CD8-positive, alpha-beta memory T cell (primary cell): Measurements from ENCODE around the gene RNF121. TPM values are rescaled to one million over a fixed set of nuclear protein-coding genes. Genes with fewer than 3 reads are reported as not detected.

ENCODE experiments used
- CTCF ChIA-PET: fragments of 350-600 bp; sonication (Branson Sonifier 250); formaldehyde crosslinking; loops from one replicate; lab custom pipeline; 2021; ENCODE audit warnings: antibody characterized with exemption; lab: Charles Lee
- POLR2A ChIA-PET: fragments of 350-600 bp; sonication (Branson Sonifier 250); formaldehyde crosslinking; loops from one replicate; lab custom pipeline; 2021; ENCODE audit warnings: antibody characterized with exemption; lab: Charles Lee
- DNase-seq, 5 donors: peaks; one replicate each; pipeline versions ENCODE4 v3.0.0 to v3.0.0-alpha.2; 2020 to 2022; ENCODE audit warnings: mixed read lengths in 1 of 5
- H3K27ac ChIP-seq: one replicate; pipeline ENCODE4 v1.7.0; 2013; ENCODE audit warnings: low read depth, mild to moderate bottlenecking, low read length, moderate library complexity
- H3K27me3 ChIP-seq: 2 replicates; pipeline ENCODE4 v1.7.0; 2013; ENCODE audit warnings: low read length, mild to moderate bottlenecking; ENCODE audit not compliant: insufficient read depth, poor library complexity, severe bottlenecking
- H3K36me3 ChIP-seq: 2 replicates; pipeline ENCODE4 v1.7.0; 2013; ENCODE audit warnings: mild to moderate bottlenecking, low read length, moderate library complexity; ENCODE audit not compliant: insufficient read depth
- H3K4me1 ChIP-seq: 2 replicates; pipeline ENCODE4 v1.7.0; 2013; ENCODE audit warnings: mild to moderate bottlenecking, low read length, moderate library complexity; ENCODE audit not compliant: insufficient read depth
- H3K4me3 ChIP-seq: 2 replicates; pipeline ENCODE4 v1.7.0; 2013; ENCODE audit warnings: mild to moderate bottlenecking, low read length
- H3K9me3 ChIP-seq: 2 replicates; pipeline ENCODE4 v1.7.0; 2013; ENCODE audit warnings: mild to moderate bottlenecking, low read length
- H3K27ac Mint-ChIP-seq, 8 donors: one replicate each; pipeline ENCODE4 v1.8.0; 2020 to 2021; ENCODE audit warnings: mixed read lengths in 8 of 8, mild to moderate bottlenecking in 6 of 8, inconsistent platforms in 3 of 8, moderate library complexity in 3 of 8
- H3K27me3 Mint-ChIP-seq, 2 donors: one replicate each; pipeline ENCODE4 v1.8.0; 2020 to 2021; ENCODE audit warnings: mixed read lengths in 2 of 2, mild to moderate bottlenecking in 1 of 2, moderate library complexity in 1 of 2
- H3K36me3 Mint-ChIP-seq, 3 donors: one replicate each; pipeline ENCODE4 v1.8.0; 2020 to 2021; ENCODE audit warnings: mixed read lengths in 3 of 3, inconsistent platforms in 1 of 3, mild to moderate bottlenecking in 1 of 3
- H3K4me1 Mint-ChIP-seq, 3 donors: one replicate each; pipeline ENCODE4 v1.8.0; 2020 to 2021; ENCODE audit warnings: mixed read lengths in 3 of 3, inconsistent platforms in 1 of 3, mild to moderate bottlenecking in 1 of 3
- H3K4me3 Mint-ChIP-seq, 7 donors: one replicate each; pipeline ENCODE4 v1.8.0; 2020 to 2021; ENCODE audit warnings: mixed read lengths in 7 of 7, mild to moderate bottlenecking in 6 of 7, moderate library complexity in 4 of 7, inconsistent platforms in 2 of 7
- H3K9me3 Mint-ChIP-seq, 5 donors: one replicate each; pipeline ENCODE4 v1.8.0; 2020 to 2022; ENCODE audit warnings: mixed read lengths in 5 of 5, mild to moderate bottlenecking in 3 of 5, moderate library complexity in 2 of 5, inconsistent platforms in 1 of 5
- polyA plus RNA-seq: library from polyadenylated mRNA; unstranded; fragments of 300-500 nt; fragmentation: Illumina TruSeq; gene quantifications from one replicate; pipeline ENCODE4 v1.2.3, GENCODE V29; 2021
- total RNA-seq, 2 experiments: library from RNA; stranded (reverse); gene quantifications; one replicate each; pipeline ENCODE4 v1.2.3, GENCODE V29; 2021

The RNF121 gene
- total and polyA plus RNA-seq, 3 experiments from 2014 or later = 9.4 to 62.1 (median 57.3) TPM

GRCh38 chr11:71999798-72000197 lies 71.0 kb downstream of the RNF121 start:
- Histone ChIP-seq H3K9me3 (no peaks in the 10 kb centered on the region), H3K27me3 (no peaks in the 10 kb centered on the region), H3K27ac (peak overlapping the region; percentile 32), H3K4me3 (peak overlapping the region; percentile 64), H3K4me1 (peaks cover 25% of the 10 kb centered on the region), H3K36me3 (peaks cover 16% of the 10 kb centered on the region)
- Mint-ChIP-seq H3K4me1 (peaks cover 25 to 42% (median 29%) of the 10 kb centered on the region in 3 donors), H3K9me3 (no peaks in the 10 kb centered on the region), H3K27ac (peak overlapping the region; percentile 78 to 99 (median 96)), H3K36me3 (peaks cover 0 to 50% (median 12%) of the 10 kb centered on the region in 3 donors), H3K4me3 (peak overlapping the region; percentile 86 to 91 (median 90)), H3K27me3 (peaks cover 0 to 3% of the 10 kb centered on the region in 2 donors)
- DNase-seq = no peak
- ChIA-PET CTCF (interaction anchor here (1.0 to 1.1 kb wide), 2 partner anchors 16 to 25 kb away, joined by 3 to 4 read pairs; no protein-coding TSS in a partner anchor), POLR2A (interaction anchor here (0.5 to 0.9 kb wide), 2 partner anchors 77 to 279 kb away, joined by 3 to 7 read pairs; no protein-coding TSS in a partner anchor)

- no peak for DNase-seq
- H3K9me3 Mint-ChIP-seq = no peaks in the 10 kb centered on the region
- peaks cover 25 to 42% (median 29%) of the 10 kb centered on the region in 3 donors for H3K4me1 Mint-ChIP-seq
- H3K4me3 Mint-ChIP-seq = peak overlapping the region in 2 of 7 donors; percentile 54 to 86
- H3K36me3 Mint-ChIP-seq = peaks cover 0 to 55% (median 12%) of the 10 kb centered on the region in 3 donors
- H3K27me3 Mint-ChIP-seq = peaks cover 0 to 3% of the 10 kb centered on the region in 2 donors
- H3K27ac ChIP-seq = no peak overlapping the region
- ChIA-PET POLR2A (interaction anchor here (0.5 to 0.9 kb wide), 2 partner anchors 76 to 279 kb away, joined by 3 to 7 read pairs; no protein-coding TSS in a partner anchor), CTCF (interaction anchor here (1.0 to 1.1 kb wide), 2 partner anchors 15 to 25 kb away, joined by 3 to 4 read pairs; no protein-coding TSS in a partner anchor)
- peak overlapping the region in 4 of 8 donors; percentile 21 to 95 (median 59) for H3K27ac Mint-ChIP-seq
- H3K27me3 ChIP-seq = no peaks in the 10 kb centered on the region
- H3K36me3 ChIP-seq = peaks cover 21% of the 10 kb centered on the region
- no peaks in the 10 kb centered on the region for H3K9me3 ChIP-seq
- peaks cover 25% of the 10 kb centered on the region for H3K4me1 ChIP-seq
- no peak overlapping the region for H3K4me3 ChIP-seq
Measured at GRCh38 chr11:72000202-72000867, 71.5 kb downstream of the RNF121 start.

GRCh38 chr11:72001285-72001684 lies 72.4 kb downstream of the RNF121 start:
- Histone ChIP-seq H3K27me3 (no peaks in the 10 kb centered on the region), H3K9me3 (no peaks in the 10 kb centered on the region), H3K4me1 (peaks cover 25% of the 10 kb centered on the region), H3K27ac (no peak overlapping the region), H3K36me3 (peaks cover 30% of the 10 kb centered on the region), H3K4me3 (no peak overlapping the region)
- H3K27me3 Mint-ChIP-seq = peaks cover 0 to 3% of the 10 kb centered on the region in 2 donors
- H3K4me1 Mint-ChIP-seq = peaks cover 25 to 42% (median 29%) of the 10 kb centered on the region in 3 donors
- no peaks in the 10 kb centered on the region for H3K9me3 Mint-ChIP-seq
- peaks cover 0 to 62% (median 14%) of the 10 kb centered on the region in 3 donors for H3K36me3 Mint-ChIP-seq
- DNase-seq = no peak
- ChIA-PET CTCF (no interaction called here), POLR2A (no interaction called here)
- no peak overlapping the region for H3K4me3 Mint-ChIP-seq
- H3K27ac Mint-ChIP-seq = peak overlapping the region in 3 of 8 donors; percentile 17 to 67 (median 47)

GRCh38 chr11:72001834-72002591 lies 73.2 kb downstream of the RNF121 start:
- Mint-ChIP-seq H3K27me3 (peaks cover 0 to 1% of the 10 kb centered on the region in 2 donors), H3K27ac (peak overlapping the region in 7 of 8 donors; percentile 8 to 94 (median 70)), H3K4me1 (peaks cover 25 to 42% (median 29%) of the 10 kb centered on the region in 3 donors), H3K9me3 (no peaks in the 10 kb centered on the region), H3K36me3 (peaks cover 0 to 69% (median 13%) of the 10 kb centered on the region in 3 donors), H3K4me3 (peak overlapping the region in 1 of 7 donors; percentile 25)
- POLR2A ChIA-PET = no interaction called here
- Histone ChIP-seq H3K4me1 (peaks cover 25% of the 10 kb centered on the region), H3K9me3 (no peaks in the 10 kb centered on the region), H3K4me3 (no peak overlapping the region), H3K36me3 (peaks cover 38% of the 10 kb centered on the region), H3K27me3 (no peaks in the 10 kb centered on the region), H3K27ac (no peak overlapping the region)
- CTCF ChIA-PET = no interaction called here
- DNase-seq = no peak

- Histone ChIP-seq H3K4me1 (peaks cover 24% of the 10 kb centered on the region), H3K4me3 (no peak overlapping the region), H3K9me3 (no peaks in the 10 kb centered on the region), H3K27me3 (no peaks in the 10 kb centered on the region), H3K27ac (no peak overlapping the region), H3K36me3 (peaks cover 48% of the 10 kb centered on the region)
- Mint-ChIP-seq H3K36me3 (peaks cover 4 to 80% (median 20%) of the 10 kb centered on the region in 3 donors), H3K9me3 (no peaks in the 10 kb centered on the region), H3K4me3 (no peak overlapping the region), H3K27ac (peak overlapping the region in 4 of 8 donors; percentile 7 to 61 (median 30)), H3K4me1 (peaks cover 23 to 40% (median 28%) of the 10 kb centered on the region in 3 donors), H3K27me3 (peaks cover 0 to 3% of the 10 kb centered on the region in 2 donors)
- ChIA-PET POLR2A (no interaction called here), CTCF (interaction anchor here (1.5 kb wide), 1 partner anchor 22 kb away, joined by 3 read pairs; no protein-coding TSS in a partner anchor)
- DNase-seq = no peak
Measured at GRCh38 chr11:72002841-72003775, 74.3 kb downstream of the RNF121 start.

- Histone ChIP-seq H3K27me3 (no peaks in the 10 kb centered on the region), H3K27ac (no peak overlapping the region), H3K9me3 (no peaks in the 10 kb centered on the region), H3K36me3 (peaks cover 53% of the 10 kb centered on the region), H3K4me3 (no peak overlapping the region), H3K4me1 (peaks cover 17% of the 10 kb centered on the region)
- H3K27ac Mint-ChIP-seq = no peak overlapping the region
- H3K36me3 Mint-ChIP-seq = peaks cover 4 to 86% (median 23%) of the 10 kb centered on the region in 3 donors
- H3K27me3 Mint-ChIP-seq = peaks cover 0 to 3% of the 10 kb centered on the region in 2 donors
- H3K4me1 Mint-ChIP-seq = peaks cover 16 to 33% (median 22%) of the 10 kb centered on the region in 3 donors
- no peaks in the 10 kb centered on the region for H3K9me3 Mint-ChIP-seq
- POLR2A ChIA-PET = no interaction called here
- H3K4me3 Mint-ChIP-seq = no peak overlapping the region
- CTCF ChIA-PET = interaction anchor here (1.5 kb wide), 1 partner anchor 21 kb away, joined by 3 read pairs; no protein-coding TSS in a partner anchor
- no peak for DNase-seq
Measured at GRCh38 chr11:72003776-72004171, 74.9 kb downstream of the RNF121 start.
